Mammary epithelial cell (primary cell): ENCODE measurements around the gene TNNT2.

Experiments
- EZH2 ChIP-seq: IDR thresholded peaks from 2 replicates; pipeline ENCODE4 v1.6.1; 2012; ENCODE audit warnings: low read length, inconsistent platforms, borderline replicate concordance
- TF ChIP-seq, protein P1 (sequence below), 2 donors: IDR thresholded peaks in 1 of 2; conservative IDR thresholded peaks in 1 of 2; 2 replicates each; pipeline ENCODE4 v1.5.1; 2011 to 2012; ENCODE audit warnings: inconsistent platforms in 2 of 2, low read length in 2 of 2, mild to moderate bottlenecking in 2 of 2, control low read depth in 1 of 2, low read depth in 1 of 2; ENCODE audit not compliant: insufficient read depth in 1 of 2; ENCODE audit errors: extremely low read depth in 1 of 2

- TF ChIP-seq, protein P1, sequence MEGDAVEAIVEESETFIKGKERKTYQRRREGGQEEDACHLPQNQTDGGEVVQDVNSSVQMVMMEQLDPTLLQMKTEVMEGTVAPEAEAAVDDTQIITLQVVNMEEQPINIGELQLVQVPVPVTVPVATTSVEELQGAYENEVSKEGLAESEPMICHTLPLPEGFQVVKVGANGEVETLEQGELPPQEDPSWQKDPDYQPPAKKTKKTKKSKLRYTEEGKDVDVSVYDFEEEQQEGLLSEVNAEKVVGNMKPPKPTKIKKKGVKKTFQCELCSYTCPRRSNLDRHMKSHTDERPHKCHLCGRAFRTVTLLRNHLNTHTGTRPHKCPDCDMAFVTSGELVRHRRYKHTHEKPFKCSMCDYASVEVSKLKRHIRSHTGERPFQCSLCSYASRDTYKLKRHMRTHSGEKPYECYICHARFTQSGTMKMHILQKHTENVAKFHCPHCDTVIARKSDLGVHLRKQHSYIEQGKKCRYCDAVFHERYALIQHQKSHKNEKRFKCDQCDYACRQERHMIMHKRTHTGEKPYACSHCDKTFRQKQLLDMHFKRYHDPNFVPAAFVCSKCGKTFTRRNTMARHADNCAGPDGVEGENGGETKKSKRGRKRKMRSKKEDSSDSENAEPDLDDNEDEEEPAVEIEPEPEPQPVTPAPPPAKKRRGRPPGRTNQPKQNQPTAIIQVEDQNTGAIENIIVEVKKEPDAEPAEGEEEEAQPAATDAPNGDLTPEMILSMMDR (conservative IDR thresholded peaks at IDR 0.05 in 1 of 2, IDR thresholded peaks at IDR 0.05 in 1 of 2; ENCODE audit: extremely low read depth in 1 of 2, insufficient read depth in 1 of 2, low read depth in 1 of 2, low read length in 2 of 2) = no peak
- TF ChIP-seq EZH2 = no peak
Observed at GRCh38 chr1:201374364-201374763, 3.1 kb downstream of the TNNT2 start.
